HEK293 (cell line): ENCODE data around the gene NYNRIN.

Experiments used
- GFI1B ChIP-seq: fragments of 450-650 bp; formaldehyde crosslinking; IDR thresholded peaks from 2 replicates; pipeline ENCODE4 v1.5.1; 2016; ENCODE audit warnings: missing biosample characterization, missing genetic modification characterization
- MYNN ChIP-seq: fragments of 450-650 bp; formaldehyde crosslinking; IDR thresholded peaks from 2 replicates; pipeline ENCODE4 v1.5.1; 2016; ENCODE audit warnings: missing biosample characterization, missing genetic modification characterization, borderline replicate concordance
- OVOL3 ChIP-seq: fragments of 450-650 bp; formaldehyde crosslinking; IDR thresholded peaks from 2 replicates; pipeline ENCODE4 v1.5.1; 2016; ENCODE audit warnings: missing biosample characterization, missing genetic modification characterization
- YY2 ChIP-seq: fragments of 450-650 bp; formaldehyde crosslinking; IDR thresholded peaks from 2 replicates; pipeline ENCODE4 v1.5.1; 2016; ENCODE audit warnings: missing biosample characterization, missing genetic modification characterization
- ZBTB21 ChIP-seq: fragments of 450-650 bp; formaldehyde crosslinking; IDR thresholded peaks from 2 replicates; pipeline ENCODE4 v1.5.1; 2017; ENCODE audit warnings: missing biosample characterization, missing genetic modification characterization
- ZFP37 ChIP-seq: fragments of 450-650 bp; formaldehyde crosslinking; IDR thresholded peaks from 2 replicates; pipeline ENCODE4 v1.5.1; 2016; ENCODE audit warnings: missing biosample characterization, missing genetic modification characterization
- ZNF112 ChIP-seq: fragments of 450-650 bp; formaldehyde crosslinking; IDR thresholded peaks from 2 replicates; pipeline ENCODE4 v1.5.0; 2017; ENCODE audit warnings: missing biosample characterization, missing genetic modification characterization
- ZNF140 ChIP-seq: fragments of 450-650 bp; formaldehyde crosslinking; IDR thresholded peaks from 2 replicates; pipeline ENCODE4 v1.5.1; 2016; ENCODE audit warnings: missing biosample characterization, missing genetic modification characterization
- ZNF155 ChIP-seq: fragments of 450-650 bp; formaldehyde crosslinking; IDR thresholded peaks from 2 replicates; pipeline ENCODE4 v1.5.1; 2016; ENCODE audit warnings: missing biosample characterization, missing genetic modification characterization
- ZNF174 ChIP-seq: fragments of 450-650 bp; formaldehyde crosslinking; IDR thresholded peaks from 2 replicates; pipeline ENCODE4 v1.5.0; 2017; ENCODE audit warnings: missing biosample characterization, mild to moderate bottlenecking, missing genetic modification characterization
- ZNF239 ChIP-seq: fragments of 450-650 bp; formaldehyde crosslinking; IDR thresholded peaks from 2 replicates; pipeline ENCODE4 v1.5.1; 2016; ENCODE audit warnings: missing biosample characterization, missing genetic modification characterization
- ZNF350 ChIP-seq: fragments of 450-650 bp; formaldehyde crosslinking; IDR thresholded peaks from 2 replicates; pipeline ENCODE4 v1.5.0; 2017; ENCODE audit warnings: missing biosample characterization, mild to moderate bottlenecking, missing genetic modification characterization
- ZNF433 ChIP-seq: fragments of 450-650 bp; formaldehyde crosslinking; IDR thresholded peaks from 2 replicates; pipeline ENCODE4 v1.5.1; 2016; ENCODE audit warnings: missing biosample characterization, missing genetic modification characterization, low read depth
- ZNF585B ChIP-seq: fragments of 450-650 bp; formaldehyde crosslinking; IDR thresholded peaks from 2 replicates; pipeline ENCODE4 v1.5.1; 2016; ENCODE audit warnings: missing biosample characterization, missing genetic modification characterization
- ZNF660 ChIP-seq: fragments of 450-650 bp; IDR thresholded peaks from 2 replicates; pipeline ENCODE4 v1.5.1; 2018; ENCODE audit warnings: missing biosample characterization, mild to moderate bottlenecking, missing genetic modification characterization
- ZNF664 ChIP-seq: fragments of 450-650 bp; formaldehyde crosslinking; IDR thresholded peaks from 2 replicates; pipeline ENCODE4 v1.5.1; 2016; ENCODE audit warnings: missing biosample characterization, missing genetic modification characterization
- ZNF677 ChIP-seq: fragments of 450-650 bp; IDR thresholded peaks from 2 replicates; pipeline ENCODE4 v1.5.0; 2018; ENCODE audit warnings: missing biosample characterization, mild to moderate bottlenecking, missing genetic modification characterization, moderate library complexity
- ZNF701 ChIP-seq: fragments of 450-650 bp; formaldehyde crosslinking; IDR thresholded peaks from 2 replicates; pipeline ENCODE4 v1.5.1; 2016; ENCODE audit warnings: missing biosample characterization, missing genetic modification characterization
- TF ChIP-seq, protein P1 (sequence below): fragments of 450-650 bp; formaldehyde crosslinking; IDR thresholded peaks from 2 replicates; pipeline ENCODE4 v1.5.1; 2016; ENCODE audit warnings: missing biosample characterization, missing genetic modification characterization
- TF ChIP-seq, protein P2 (sequence below): fragments of 450-650 bp; formaldehyde crosslinking; IDR thresholded peaks from 2 replicates; pipeline ENCODE4 v1.5.1; 2016; ENCODE audit warnings: missing biosample characterization, missing genetic modification characterization
- TF ChIP-seq, protein P3 (sequence below): fragments of 450-650 bp; formaldehyde crosslinking; IDR thresholded peaks from 2 replicates; pipeline ENCODE4 v1.5.1; 2017; ENCODE audit warnings: missing biosample characterization, missing genetic modification characterization
- TF ChIP-seq, protein P4 (sequence below): fragments of 450-650 bp; formaldehyde crosslinking; IDR thresholded peaks from 2 replicates; pipeline ENCODE4 v1.5.1; 2016; ENCODE audit warnings: missing biosample characterization, missing genetic modification characterization
- TF ChIP-seq, protein P5 (sequence below): fragments of 450-650 bp; formaldehyde crosslinking; IDR thresholded peaks from 2 replicates; pipeline ENCODE4 v1.5.1; 2016; ENCODE audit warnings: missing biosample characterization, missing genetic modification characterization
- TF ChIP-seq, protein P6 (sequence below): fragments of 450-650 bp; formaldehyde crosslinking; IDR thresholded peaks from 2 replicates; pipeline ENCODE4 v1.5.1; 2016; ENCODE audit warnings: missing biosample characterization, missing genetic modification characterization, low read depth

Gene NYNRIN

DNA sequence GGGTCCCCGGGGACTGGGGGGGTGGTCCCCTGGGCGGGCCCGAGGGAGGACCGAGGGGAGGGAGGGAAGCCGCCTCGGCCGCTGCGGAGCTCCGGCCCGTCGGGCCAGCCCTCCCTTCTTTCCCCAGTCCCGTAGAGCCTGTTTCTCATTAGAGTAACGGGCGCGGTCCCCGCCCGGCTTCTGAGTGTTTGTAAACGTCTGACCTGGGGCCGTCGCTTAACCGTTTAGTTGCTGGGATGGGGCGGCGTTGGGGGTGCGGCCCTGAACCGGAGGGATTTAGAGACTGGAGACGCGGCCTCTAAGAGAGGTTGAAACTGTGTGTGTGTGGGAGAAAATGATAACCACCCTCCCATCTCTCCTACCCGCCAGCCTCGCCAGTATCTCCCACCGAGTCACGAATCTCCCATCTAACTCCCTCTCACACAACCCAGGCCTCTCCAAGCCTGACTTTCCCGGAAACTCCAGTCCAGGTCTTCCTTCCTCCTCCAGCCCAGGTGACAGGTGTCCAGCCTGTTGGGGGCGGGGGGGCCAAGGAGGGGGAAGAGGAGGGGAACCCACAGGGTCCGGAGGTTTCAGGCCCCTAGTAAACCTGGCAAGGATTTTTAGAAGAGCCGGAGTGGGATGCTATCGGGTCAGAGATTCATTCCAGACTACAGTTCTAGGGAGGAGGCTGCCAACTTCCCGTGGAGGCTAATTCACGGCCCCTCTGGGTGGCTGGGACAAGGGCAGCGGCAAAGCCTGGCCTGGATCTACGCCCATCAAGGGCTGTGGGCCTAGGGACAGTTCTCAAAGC lies 31.9 kb upstream of the NYNRIN start (continued):
- peak; percentile 41; the same call in 1 of the 2 replicates for TF ChIP-seq GFI1B (tag by site-specific recombination)
- no peak for TF ChIP-seq ZNF350 (tag by site-specific recombination)
- 0 out of 2 replicates have a peak, but pooled peaks have one; percentile 21 for TF ChIP-seq ZNF239 (tag by site-specific recombination)
- TF ChIP-seq, protein P1, sequence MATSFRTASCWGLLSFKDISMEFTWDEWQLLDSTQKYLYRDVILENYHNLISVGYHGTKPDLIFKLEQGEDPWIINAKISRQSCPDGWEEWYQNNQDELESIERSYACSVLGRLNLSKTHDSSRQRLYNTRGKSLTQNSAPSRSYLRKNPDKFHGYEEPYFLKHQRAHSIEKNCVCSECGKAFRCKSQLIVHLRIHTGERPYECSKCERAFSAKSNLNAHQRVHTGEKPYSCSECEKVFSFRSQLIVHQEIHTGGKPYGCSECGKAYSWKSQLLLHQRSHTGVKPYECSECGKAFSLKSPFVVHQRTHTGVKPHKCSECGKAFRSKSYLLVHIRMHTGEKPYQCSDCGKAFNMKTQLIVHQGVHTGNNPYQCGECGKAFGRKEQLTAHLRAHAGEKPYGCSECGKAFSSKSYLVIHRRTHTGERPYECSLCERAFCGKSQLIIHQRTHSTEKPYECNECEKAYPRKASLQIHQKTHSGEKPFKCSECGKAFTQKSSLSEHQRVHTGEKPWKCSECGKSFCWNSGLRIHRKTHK, result no peak
- TF ChIP-seq ZNF585B, result no peak; the same call in 1 of the 2 replicates
- TF ChIP-seq YY2 (tag by site-specific recombination), result no peak
- TF ChIP-seq, protein P2, sequence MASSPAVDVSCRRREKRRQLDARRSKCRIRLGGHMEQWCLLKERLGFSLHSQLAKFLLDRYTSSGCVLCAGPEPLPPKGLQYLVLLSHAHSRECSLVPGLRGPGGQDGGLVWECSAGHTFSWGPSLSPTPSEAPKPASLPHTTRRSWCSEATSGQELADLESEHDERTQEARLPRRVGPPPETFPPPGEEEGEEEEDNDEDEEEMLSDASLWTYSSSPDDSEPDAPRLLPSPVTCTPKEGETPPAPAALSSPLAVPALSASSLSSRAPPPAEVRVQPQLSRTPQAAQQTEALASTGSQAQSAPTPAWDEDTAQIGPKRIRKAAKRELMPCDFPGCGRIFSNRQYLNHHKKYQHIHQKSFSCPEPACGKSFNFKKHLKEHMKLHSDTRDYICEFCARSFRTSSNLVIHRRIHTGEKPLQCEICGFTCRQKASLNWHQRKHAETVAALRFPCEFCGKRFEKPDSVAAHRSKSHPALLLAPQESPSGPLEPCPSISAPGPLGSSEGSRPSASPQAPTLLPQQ, result no peak
- TF ChIP-seq, protein P3, sequence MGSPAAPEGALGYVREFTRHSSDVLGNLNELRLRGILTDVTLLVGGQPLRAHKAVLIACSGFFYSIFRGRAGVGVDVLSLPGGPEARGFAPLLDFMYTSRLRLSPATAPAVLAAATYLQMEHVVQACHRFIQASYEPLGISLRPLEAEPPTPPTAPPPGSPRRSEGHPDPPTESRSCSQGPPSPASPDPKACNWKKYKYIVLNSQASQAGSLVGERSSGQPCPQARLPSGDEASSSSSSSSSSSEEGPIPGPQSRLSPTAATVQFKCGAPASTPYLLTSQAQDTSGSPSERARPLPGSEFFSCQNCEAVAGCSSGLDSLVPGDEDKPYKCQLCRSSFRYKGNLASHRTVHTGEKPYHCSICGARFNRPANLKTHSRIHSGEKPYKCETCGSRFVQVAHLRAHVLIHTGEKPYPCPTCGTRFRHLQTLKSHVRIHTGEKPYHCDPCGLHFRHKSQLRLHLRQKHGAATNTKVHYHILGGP, result no peak
- no peak for TF ChIP-seq ZFP37
- TF ChIP-seq, protein P4, sequence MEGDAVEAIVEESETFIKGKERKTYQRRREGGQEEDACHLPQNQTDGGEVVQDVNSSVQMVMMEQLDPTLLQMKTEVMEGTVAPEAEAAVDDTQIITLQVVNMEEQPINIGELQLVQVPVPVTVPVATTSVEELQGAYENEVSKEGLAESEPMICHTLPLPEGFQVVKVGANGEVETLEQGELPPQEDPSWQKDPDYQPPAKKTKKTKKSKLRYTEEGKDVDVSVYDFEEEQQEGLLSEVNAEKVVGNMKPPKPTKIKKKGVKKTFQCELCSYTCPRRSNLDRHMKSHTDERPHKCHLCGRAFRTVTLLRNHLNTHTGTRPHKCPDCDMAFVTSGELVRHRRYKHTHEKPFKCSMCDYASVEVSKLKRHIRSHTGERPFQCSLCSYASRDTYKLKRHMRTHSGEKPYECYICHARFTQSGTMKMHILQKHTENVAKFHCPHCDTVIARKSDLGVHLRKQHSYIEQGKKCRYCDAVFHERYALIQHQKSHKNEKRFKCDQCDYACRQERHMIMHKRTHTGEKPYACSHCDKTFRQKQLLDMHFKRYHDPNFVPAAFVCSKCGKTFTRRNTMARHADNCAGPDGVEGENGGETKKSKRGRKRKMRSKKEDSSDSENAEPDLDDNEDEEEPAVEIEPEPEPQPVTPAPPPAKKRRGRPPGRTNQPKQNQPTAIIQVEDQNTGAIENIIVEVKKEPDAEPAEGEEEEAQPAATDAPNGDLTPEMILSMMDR, result no peak
- TF ChIP-seq, protein P5, sequence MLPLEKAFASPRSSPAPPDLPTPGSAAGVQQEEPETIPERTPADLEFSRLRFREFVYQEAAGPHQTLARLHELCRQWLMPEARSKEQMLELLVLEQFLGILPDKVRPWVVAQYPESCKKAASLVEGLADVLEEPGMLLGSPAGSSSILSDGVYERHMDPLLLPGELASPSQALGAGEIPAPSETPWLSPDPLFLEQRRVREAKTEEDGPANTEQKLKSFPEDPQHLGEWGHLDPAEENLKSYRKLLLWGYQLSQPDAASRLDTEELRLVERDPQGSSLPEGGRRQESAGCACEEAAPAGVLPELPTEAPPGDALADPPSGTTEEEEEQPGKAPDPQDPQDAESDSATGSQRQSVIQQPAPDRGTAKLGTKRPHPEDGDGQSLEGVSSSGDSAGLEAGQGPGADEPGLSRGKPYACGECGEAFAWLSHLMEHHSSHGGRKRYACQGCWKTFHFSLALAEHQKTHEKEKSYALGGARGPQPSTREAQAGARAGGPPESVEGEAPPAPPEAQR, result peak; percentile 43; the same call in 1 of the 2 replicates
- TF ChIP-seq, protein P6, sequence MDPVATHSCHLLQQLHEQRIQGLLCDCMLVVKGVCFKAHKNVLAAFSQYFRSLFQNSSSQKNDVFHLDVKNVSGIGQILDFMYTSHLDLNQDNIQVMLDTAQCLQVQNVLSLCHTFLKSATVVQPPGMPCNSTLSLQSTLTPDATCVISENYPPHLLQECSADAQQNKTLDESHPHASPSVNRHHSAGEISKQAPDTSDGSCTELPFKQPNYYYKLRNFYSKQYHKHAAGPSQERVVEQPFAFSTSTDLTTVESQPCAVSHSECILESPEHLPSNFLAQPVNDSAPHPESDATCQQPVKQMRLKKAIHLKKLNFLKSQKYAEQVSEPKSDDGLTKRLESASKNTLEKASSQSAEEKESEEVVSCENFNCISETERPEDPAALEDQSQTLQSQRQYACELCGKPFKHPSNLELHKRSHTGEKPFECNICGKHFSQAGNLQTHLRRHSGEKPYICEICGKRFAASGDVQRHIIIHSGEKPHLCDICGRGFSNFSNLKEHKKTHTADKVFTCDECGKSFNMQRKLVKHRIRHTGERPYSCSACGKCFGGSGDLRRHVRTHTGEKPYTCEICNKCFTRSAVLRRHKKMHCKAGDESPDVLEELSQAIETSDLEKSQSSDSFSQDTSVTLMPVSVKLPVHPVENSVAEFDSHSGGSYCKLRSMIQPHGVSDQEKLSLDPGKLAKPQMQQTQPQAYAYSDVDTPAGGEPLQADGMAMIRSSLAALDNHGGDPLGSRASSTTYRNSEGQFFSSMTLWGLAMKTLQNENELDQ, result 0 out of 2 replicates have a peak, but pooled peaks have one; percentile 51
- TF ChIP-seq ZNF140 (tag by site-specific recombination), result no peak
- 0 out of 2 replicates have a peak, but pooled peaks have one; percentile 24 for TF ChIP-seq ZNF664
- TF ChIP-seq ZNF660 (tag by site-specific recombination), result no peak
- TF ChIP-seq ZNF155 (tag by site-specific recombination), result no peak
- no peak; the same call in 1 of the 2 replicates for TF ChIP-seq OVOL3 (tag by site-specific recombination)
- TF ChIP-seq ZNF112 (tag by site-specific recombination), result no peak
- no peak for TF ChIP-seq ZNF677
- TF ChIP-seq ZNF701 (tag by site-specific recombination), result no peak
- no peak for TF ChIP-seq MYNN
- 0 out of 2 replicates have a peak, but pooled peaks have one; percentile 6 for TF ChIP-seq ZBTB21
- no peak for TF ChIP-seq ZNF174
- TF ChIP-seq ZNF433, result no peak
